ENCODE data around the gene C2orf74.

The C2orf74 gene

GRCh38 chr2:61167579-61167978 is 5.6 kb downstream of the C2orf74 start:
- Histone ChIP-seq H3K4me3 (no peak overlapping the region), H3K27ac (no peak overlapping the region)

GRCh38 chr2:61172671-61173070 is 10.7 kb downstream of the C2orf74 start:
- H3K27ac ChIP-seq: peak overlapping the region in 2 of 21 experiments; percentile 11 to 17
- no peak overlapping the region for H3K4me3 ChIP-seq

GRCh38 chr2:61173116-61173515 is 11.1 kb downstream of the C2orf74 start:
- Histone ChIP-seq H3K4me3 (no peak overlapping the region), H3K27ac (peak overlapping the region in 2 of 21 experiments; percentile 11 to 17)

- H3K4me3 ChIP-seq: no peak overlapping the region
- no peak overlapping the region for H3K27ac ChIP-seq
These were observed 13.0 kb downstream of the C2orf74 start for GRCh38 chr2:61175036-61175435.

- H3K27ac ChIP-seq: peak overlapping the region; percentile 91 to 100 (median 99)
- peak overlapping the region; percentile 49 to 96 (median 82) for H3K4me3 ChIP-seq
These were observed 15.1 kb downstream of the C2orf74 start for GRCh38 chr2:61176755-61177726.

GRCh38 chr2:61177727-61178549 is 15.9 kb downstream of the C2orf74 start:
- Histone ChIP-seq H3K27ac (peak overlapping the region; percentile 91 to 100 (median 99)), H3K4me3 (peak overlapping the region; percentile 49 to 96 (median 82))

GRCh38 chr2:61178603-61179545 is 16.9 kb downstream of the C2orf74 start:
- peak overlapping the region in 6 of 7 experiments; percentile 56 to 96 (median 86) for H3K4me3 ChIP-seq
- peak overlapping the region in 17 of 21 experiments; percentile 95 to 100 (median 99) for H3K27ac ChIP-seq

GRCh38 chr2:61179701-61180639 is 18.0 kb downstream of the C2orf74 start:
- Histone ChIP-seq H3K27ac (peak overlapping the region in 19 of 21 experiments; percentile 7 to 100 (median 60)), H3K4me3 (peak overlapping the region in 1 of 7 experiments; percentile 10)

- H3K4me3 ChIP-seq: peak overlapping the region in 1 of 7 experiments; percentile 10
- H3K27ac ChIP-seq: peak overlapping the region in 16 of 21 experiments; percentile 25 to 100 (median 64)
These were observed 18.7 kb downstream of the C2orf74 start for GRCh38 chr2:61180686-61181085.

GRCh38 chr2:61181382-61182058 is 19.5 kb downstream of the C2orf74 start:
- peak overlapping the region in 8 of 21 experiments; percentile 25 to 100 (median 60) for H3K27ac ChIP-seq
- no peak overlapping the region for H3K4me3 ChIP-seq

- H3K27ac ChIP-seq: peak overlapping the region in 4 of 21 experiments; percentile 51 to 75 (median 60)
These were observed 20.0 kb downstream of the C2orf74 start for GRCh38 chr2:61182059-61182383.

GRCh38 chr2:61183795-61184194 is 21.8 kb downstream of the C2orf74 start:
- no peak overlapping the region for H3K27ac ChIP-seq
- H3K4me3 ChIP-seq: no peak overlapping the region

More at GRCh38 chr2:61182059-61182383, 20.0 kb downstream of the C2orf74 start:
- H3K4me3 ChIP-seq: no peak overlapping the region

- H3K27ac ChIP-seq: no peak overlapping the region
- no peak overlapping the region for H3K4me3 ChIP-seq
These were observed 22.3 kb downstream of the C2orf74 start for GRCh38 chr2:61184263-61184662.

- peak overlapping the region in 2 of 21 experiments; percentile 1 to 19 for H3K27ac ChIP-seq
- H3K4me3 ChIP-seq: no peak overlapping the region
These were observed 23.3 kb downstream of the C2orf74 start for GRCh38 chr2:61185231-61185728.

- Histone ChIP-seq H3K4me3 (no peak overlapping the region), H3K27ac (no peak overlapping the region)
These were observed 25.1 kb downstream of the C2orf74 start for GRCh38 chr2:61187085-61187484.

GRCh38 chr2:61193670-61194561 is 31.9 kb downstream of the C2orf74 start:
- Histone ChIP-seq H3K27ac (no peak overlapping the region), H3K4me3 (no peak overlapping the region)

Measured in skin epidermis (tissue), 12 donors.